CD4-positive, alpha-beta T cell treated with Interleukin-15 for 1 hour (primary cell): Measurements from ENCODE around the gene PATZ1.
"Not testable (repeated sequence)": the region's sequence is repeated elsewhere in the genome, so short reads cannot be mapped to it uniquely, and the experiment has no call there.

ENCODE experiments used
- DNase-seq: peaks from one replicate; pipeline ENCODE4 v3.0.0-alpha.2; 2020

The PATZ1 gene

DNA sequence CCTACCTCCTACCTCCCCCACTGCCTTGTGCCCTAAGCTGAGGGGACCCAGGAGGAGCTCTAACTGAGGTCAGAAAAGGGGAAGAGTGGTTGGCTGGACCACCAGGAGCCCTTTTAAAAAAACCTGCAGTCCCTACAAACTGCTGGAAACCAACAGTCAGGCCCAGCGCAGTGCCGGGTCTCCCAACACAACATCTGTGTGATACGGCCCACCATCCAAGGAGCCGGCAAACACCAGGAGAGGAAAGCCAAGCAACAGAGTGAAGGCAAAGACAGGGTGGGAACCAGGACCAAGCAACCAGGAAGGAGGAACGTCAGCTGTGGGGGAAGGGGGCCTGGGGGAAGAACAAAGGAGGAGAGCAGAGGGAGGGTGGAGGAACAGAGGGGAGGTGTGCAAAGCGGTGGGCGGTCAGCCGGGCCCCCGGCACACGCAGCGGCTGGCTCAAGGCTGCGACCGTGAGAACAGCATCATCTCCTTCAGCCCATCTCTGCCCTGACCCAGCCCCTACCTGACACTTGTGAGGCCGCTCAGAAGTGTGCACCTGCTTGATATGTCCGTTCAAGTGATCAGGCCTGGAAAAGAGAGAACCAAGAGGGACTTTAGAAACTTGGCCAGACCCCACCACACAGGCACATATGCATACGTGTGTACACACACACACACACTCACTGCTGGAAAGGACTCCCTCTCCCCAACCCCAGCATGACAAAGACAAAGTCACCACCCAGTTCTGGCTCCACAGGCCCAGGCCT is 3.6 kb downstream of the PATZ1 start:
- DNase-seq: no peak

DNA sequence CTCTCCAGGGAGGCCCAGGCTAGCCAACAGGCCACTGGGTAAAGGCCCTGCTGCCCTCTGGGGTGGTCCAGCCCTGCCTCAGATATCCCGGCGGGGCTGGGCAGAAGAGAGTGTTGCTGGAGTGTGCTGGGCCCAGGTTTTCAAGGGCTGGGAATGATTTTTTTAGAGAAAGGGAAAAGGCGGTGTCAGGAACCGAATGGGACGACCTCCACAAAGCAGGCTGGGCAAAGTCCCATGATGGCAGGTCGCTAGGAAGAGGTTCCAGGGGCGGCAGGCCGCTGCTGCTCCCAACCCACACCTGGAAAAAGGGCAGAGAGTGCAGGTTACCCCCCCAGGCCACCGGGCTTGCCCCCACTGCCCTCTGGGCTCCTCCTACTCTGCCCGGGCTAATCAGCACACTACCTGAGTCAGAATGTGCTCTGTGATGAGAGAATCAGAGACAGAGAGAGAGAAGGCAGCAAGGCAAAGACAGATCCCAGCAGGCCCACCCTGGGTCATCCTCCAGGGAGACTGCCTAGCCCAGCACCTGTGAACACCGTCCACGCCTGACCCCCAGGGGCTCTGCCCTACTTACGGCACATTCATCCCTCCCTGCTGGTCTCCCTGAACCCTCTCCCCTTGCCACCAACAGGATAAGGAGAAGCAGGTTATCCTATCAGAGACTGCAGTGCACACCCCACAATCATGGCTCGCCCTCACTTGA is 4.6 kb downstream of the PATZ1 start:
- DNase-seq: no peak

GRCh38 chr22:31340765-31341247 is 5.3 kb downstream of the PATZ1 start:
- no peak for DNase-seq

GRCh38 chr22:31340360-31340759 is 5.8 kb downstream of the PATZ1 start:
- DNase-seq: no peak

DNA sequence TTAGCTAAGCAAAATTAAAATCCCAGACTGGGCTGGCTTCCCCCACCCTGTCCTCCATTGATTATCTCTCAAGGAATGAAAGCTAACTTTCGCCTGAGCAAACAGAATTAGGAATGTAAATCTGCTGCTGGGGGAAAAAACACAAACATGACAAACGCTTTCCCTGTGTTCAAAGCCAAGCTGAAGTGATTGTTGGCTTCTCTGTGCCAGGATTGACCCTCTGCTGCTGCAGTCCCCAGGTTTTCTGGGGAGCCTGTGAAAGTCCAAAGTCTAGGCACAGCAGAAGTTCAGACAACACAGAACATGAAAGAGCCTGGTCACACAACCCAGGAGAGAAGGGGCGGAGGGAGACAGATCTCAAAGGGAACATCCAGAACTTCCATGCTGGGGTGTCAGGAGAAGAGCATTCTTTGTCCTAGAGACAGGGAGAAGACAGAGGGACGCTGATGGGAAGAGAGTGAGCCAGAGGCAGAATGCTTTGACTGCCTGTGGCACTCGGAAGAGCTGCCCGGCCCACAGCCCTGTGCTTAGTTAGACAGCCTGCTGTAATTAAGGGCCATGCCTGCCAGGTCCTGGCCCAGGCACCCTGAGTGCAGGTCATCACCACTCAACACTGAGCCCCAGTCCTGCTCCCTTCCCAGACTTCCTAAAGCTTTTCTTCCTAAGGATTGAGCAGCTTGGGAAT is 6.9 kb downstream of the PATZ1 start:
- no peak for DNase-seq

DNA sequence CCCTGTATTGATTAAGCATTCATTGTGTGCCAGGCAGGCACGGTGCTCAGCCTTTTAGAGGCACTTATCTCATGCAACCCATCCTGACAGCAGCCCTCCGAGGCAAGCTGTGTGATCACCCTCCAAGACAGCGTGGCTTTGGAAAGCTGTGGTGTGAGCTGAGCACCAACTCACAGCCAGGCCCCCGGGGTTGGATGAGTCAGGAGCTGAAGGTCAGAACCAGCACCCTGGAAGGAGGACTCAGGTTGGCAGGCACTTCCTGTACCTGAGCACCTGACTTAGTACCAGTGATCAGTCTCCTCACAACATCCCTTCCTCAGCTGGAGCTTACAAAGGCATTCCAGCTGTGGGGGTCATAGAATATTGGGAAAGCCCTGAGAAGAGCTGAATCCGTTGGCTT is 9.0 kb downstream of the PATZ1 start:
- no peak for DNase-seq

DNA sequence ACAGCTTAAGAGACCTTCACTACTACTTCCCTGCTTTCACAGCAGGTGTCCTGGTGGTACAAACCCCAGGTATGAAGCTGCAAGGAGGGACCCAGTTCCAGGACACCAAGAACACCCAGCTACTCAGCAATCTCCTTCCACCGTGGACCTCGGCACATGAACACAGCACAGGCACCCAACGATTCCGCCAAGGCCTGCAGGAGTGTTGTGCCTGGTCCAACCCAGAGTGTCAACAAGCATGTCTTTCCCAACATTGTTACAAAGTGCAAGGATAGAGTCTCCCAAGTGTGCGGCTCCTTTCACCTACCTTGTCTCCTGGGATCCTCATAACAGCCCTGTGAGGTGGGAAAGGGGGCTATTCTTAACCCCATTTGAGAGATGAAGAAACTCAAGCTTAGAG is 11.8 kb downstream of the PATZ1 start:
- DNase-seq: no peak

DNA sequence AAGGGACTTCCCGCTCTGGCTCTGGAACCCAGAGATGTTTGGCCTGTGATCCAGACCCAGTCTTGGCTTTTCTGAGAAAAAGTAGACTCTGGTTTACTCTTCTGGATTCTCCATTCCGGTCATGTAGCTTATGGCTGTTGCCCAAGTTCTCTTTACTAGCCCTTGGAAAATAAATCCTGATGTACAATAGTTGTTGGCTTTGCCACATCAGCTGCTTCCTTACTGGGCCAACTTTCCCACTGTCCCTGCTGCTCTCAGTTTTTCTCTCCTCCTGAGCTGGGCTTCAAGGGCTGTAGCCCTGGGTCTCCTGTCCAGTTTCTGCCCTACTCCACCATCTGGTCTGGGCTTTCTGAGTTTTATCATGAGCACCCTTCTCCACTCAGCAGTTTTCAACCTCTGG is 12.5 kb downstream of the PATZ1 start:
- no peak for DNase-seq

DNA sequence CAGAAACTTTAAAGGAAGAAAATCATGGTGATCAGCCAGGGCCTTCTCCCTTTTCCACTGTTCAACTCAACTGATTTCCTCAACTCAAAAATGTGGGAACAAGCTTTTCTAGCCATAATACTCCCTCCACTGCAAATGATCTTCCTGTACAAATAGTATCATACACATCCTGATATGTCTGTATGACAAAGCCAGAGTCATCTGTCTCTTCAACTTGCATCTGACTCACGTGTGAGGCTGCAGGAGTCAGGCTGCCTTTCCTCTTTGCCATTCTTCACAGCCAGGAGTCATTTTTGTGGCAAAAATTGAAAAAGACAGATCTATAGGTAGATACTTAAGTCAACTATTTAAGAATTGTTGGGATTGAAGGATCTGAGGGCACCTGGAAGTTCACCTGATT is 13.3 kb downstream of the PATZ1 start:
- DNase-seq: no peak

DNA sequence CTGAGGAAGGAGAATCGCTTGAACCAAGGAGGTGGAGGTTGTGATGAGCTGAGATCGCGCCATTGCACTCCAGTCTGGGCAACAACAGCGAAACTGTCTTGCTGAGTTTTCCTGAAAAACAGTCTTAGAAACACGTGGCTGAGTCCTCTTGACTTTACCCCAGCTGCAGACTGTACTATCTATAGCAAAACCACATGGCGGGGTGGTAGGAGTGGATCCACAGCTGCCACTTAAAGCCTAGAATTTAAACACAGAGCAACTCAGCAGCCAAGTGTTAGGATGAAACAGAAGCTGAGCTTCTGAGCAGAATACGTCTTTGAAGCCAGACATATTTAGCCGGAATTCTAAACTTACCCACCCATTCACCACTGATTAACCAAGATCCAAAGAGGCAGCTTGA is 14.1 kb downstream of the PATZ1 start:
- DNase-seq: no peak

DNA sequence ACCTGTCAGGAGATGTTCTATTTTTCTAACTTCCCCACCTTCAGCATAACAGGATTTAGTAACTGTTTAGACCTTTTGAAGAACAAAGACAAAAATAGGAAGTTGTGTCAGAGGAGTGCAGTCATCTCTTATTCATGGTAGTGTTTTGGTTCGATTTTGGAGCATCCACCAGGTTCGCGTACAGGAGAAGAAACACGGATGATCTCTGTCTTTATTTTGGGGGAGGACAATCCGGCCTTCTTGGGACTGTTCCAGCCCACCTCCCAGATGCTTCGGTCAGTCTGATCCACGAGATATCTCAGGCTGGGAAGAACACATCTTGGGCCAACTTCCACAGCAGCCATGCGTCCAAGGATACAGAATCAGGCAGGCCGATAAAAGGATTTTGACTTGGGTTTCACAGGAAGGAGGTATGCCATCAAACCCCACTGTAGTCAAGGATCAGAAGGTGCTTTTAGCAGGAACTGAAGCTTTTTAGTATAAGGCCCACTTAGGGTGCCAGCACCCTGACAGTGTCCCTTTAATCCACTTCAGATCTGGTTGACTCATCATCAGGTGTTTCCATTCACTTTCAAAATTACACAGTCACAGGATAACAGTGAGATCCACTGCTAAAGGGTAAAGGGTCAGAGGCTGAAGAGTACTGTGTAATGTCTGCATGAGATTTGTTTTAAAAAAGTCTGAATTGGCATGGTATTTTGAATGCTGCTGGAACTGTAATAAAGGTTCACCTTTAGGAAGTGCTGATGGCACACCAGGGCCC is 16.5 kb downstream of the PATZ1 start:
- no peak for DNase-seq

DNA sequence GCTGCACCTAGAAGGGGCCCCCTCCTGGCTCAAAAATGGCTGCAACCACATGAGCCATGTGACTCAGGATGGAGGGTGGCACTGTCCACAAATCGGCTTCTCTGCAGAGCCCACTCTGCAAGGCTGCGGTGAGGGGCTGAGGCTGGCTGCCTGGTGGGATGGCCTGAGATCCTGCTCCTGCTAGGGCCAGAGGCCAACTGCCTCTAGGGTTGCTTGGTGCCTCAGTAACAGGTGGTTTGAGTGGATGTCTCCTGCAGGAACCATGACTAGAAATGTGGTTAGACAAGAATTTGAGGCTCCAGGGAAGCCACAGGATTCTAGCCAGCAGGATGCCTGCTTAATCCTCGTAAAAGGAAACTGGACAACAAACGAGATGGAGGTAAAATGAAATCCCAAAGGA is 17.1 kb downstream of the PATZ1 start:
- no peak for DNase-seq

GRCh38 chr22:31328544-31328960 is 17.6 kb downstream of the PATZ1 start:
- DNase-seq: no peak

DNA sequence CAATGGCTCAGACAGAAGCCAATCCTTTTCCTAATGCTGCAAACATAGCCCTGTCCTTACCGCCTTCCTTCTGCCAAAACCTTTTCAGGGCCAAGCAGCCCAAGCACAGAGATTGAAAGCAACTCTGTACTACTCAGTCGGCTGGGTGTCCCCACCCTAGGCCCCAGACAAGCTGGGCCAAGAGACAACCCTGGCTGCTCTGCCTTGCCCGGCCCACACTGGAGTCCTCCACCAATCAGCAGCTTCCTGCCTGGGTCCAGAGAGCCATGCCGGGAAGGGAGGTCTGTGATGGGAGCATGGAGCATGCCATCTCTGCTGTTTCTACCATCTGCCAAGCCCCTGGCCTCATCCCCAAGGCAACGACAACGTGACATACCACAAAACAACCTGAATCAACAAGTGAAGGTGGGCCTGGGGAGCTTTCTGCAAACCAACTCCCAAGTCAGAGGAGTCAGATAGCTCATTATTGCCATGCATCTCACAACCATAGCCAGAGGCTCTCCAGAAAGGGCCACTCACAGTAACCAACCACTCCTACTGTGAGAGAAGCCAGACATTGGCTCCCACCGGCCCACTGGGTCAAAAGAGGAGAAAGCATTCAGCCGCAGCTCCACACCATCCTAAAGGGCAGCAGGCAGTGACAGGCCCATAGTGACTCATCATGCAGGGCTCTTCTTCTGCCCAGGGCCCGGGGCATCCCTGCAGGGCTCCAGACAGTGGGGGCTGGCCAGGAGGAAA is 18.2 kb downstream of the PATZ1 start:
- no peak for DNase-seq

DNA sequence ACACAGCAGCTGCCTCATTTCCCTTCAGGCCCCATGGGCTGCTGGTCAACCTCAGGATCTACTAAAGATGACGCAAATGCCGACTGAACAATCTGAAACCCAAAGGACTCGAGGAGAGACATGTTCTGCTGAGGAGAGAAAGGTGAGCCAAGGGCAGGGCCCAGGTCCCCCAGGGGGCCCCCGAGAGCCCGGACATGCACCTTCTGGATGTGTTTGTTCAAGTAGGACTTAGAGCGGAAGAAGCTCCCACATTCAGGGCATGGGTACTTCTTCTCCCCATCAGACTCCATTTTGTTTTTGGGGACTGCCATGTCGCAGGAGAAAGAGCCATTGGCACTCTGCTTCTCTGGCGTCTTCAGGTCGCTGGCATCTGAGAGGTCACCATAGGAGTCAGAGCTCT is 19.3 kb downstream of the PATZ1 start:
- DNase-seq: no peak

DNA sequence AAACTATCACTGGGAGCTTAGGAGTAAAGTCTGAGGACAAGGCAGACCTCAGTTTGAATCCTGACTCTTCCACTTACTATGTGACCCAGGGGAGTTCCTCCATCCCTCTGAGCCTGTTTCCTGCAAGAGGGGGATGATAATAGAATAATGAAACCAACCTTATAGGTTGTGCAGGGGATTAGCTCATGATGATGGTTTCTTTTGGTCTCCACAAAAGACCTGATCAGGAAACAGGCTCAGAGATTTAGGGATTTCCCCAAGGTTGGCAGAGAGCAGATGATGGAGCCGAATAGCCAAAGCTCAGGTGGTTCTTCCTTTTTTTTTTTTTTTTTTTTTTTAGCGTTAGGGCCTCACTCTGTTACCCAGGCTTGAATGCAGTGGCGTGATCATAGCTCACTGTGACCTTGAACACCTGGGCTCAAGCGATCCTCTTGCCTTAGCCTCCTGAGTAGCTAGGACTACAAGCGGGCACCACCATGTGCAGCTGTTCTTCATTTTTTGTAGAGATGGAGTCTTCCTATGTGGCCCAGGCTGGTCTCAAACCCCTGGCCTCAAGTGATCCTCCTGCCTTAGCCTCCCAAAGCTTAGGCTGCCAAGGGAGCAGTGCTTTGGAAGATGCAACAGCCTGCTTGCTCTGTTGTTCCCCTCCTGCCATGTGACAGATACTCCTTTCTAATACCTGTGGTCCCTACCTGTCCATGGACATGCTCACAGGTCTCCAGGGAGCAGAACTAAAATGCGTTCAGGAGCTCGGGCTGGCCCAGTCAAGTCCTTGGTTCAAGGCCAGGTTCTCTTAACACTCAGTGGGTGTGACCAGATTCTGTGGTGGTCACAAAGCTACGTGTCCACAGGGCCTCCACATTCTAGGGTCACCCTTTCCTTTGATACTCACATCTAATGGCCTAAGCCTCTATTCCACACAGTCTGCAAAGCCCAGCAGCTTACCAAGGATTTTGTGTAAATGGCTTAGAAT is 22.3 kb downstream of the PATZ1 start:
- no peak for DNase-seq

DNA sequence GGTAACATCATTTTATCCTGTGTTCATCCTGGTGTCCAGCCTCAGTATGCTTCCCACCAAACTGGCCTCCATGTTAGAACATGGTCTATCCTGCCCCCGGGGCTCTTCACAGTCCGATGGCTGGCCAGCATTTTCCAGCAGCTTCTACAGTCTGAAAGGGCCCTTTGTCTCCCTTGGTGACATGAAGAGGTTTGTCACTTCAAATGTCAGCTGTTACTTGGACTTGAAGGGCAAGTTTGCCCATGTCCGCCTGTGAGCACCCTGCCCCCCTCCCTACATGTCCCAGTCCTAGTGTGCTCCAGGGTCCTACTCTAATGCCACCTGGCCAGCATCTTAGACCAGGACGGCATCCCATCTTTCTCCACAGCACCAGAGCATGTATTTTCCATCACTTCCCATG is 24.7 kb downstream of the PATZ1 start:
- no peak for DNase-seq

DNA sequence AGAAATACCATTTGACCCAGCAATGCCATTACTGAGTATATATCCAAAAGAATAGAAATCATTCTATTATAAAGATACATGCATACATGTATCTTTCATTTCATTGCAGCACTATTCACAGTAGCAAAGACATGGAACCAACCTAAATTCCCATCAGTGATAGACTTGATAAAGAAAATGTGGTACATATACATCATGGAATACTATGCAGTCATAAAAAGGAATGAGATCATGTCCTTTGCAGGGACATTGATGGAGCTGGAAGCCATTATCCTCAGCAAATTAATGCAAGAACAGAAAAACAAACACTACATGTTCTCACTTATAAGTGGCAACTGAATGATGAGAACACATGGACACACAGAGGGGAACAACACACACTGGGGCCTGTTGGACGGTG is 31.9 kb downstream of the PATZ1 start:
- DNase-seq: not testable (repeated sequence)

DNA sequence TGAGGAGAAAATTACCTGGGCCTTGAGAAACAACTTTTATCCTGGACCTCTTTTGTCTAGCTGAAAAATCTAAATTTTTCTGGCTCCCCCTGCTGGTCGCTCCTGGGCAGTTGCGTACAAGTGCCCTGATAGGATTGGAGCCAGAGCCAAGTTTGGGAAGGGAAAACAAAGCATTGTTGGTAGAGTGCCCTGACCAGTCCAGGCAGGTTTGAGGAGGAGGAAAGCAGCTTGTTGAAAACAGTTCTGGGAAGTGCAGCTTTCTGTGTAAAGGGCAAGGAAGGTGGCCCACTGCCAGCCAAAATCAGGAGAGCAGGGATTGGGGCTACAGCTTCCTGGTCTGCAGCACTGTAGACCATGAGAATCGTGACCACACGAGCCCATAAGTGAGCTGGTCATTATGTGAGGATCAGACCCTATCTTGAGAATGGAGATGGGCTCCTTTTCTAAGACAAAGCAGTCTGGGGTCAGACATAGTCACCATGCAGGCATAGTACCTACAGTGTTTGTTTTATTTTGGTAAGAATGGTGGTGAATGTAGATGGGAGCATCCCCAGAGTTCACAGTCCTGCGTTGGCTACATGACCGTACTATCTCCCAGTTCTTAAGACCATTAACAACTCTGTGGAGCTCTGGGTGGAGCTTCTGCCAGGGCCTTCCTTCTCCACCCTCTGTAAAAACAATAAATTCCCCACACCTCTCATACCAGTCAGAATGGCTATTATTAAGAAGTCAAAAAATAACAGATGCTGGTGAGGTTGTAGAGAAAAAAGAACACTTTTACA is 32.6 kb downstream of the PATZ1 start:
- DNase-seq: peak; percentile 51

- DNase-seq: no peak
Measured at GRCh38 chr22:31308181-31308580, 38.0 kb downstream of the PATZ1 start.
